Activated CD8-positive, alpha-beta T cell treated with anti-CD3 and anti-CD28 coated beads for 36 hours (primary cell): ENCODE measurements around the gene KRTAP10-5. TPM values are rescaled to one million over a fixed set of nuclear protein-coding genes. Genes with fewer than 3 reads are reported as not detected.

ENCODE experiments used
- ATAC-seq: fragments of 200-7000 bp; cut with Tn5 transposase; one replicate; pipeline ENCODE4 v1.10.0; 2021; ENCODE audit warnings: mild to moderate bottlenecking, moderate library complexity
- CTCF ChIA-PET: fragments of 350-600 bp; sonication (Branson Sonifier 250); formaldehyde crosslinking; loops from one replicate; lab custom pipeline; 2021; ENCODE audit warnings: antibody characterized with exemption; lab: Charles Lee
- POLR2A ChIA-PET: fragments of 350-600 bp; sonication (Branson Sonifier 250); formaldehyde crosslinking; loops from one replicate; lab custom pipeline; 2021; ENCODE audit warnings: antibody characterized with exemption; lab: Charles Lee
- DNase-seq: peaks from one replicate; pipeline ENCODE4 v3.0.0-alpha.2; 2020
- H3K27ac Mint-ChIP-seq: one replicate; pipeline ENCODE4 v1.8.0; 2021; ENCODE audit warnings: mild to moderate bottlenecking, mixed read lengths
- H3K27me3 Mint-ChIP-seq: one replicate; pipeline ENCODE4 v1.8.0; 2021; ENCODE audit warnings: mixed read lengths
- H3K36me3 Mint-ChIP-seq: one replicate; pipeline ENCODE4 v1.8.0; 2021; ENCODE audit warnings: low read depth, mixed read lengths
- H3K4me1 Mint-ChIP-seq: one replicate; pipeline ENCODE4 v1.8.0; 2021; ENCODE audit warnings: low read depth, mixed read lengths
- H3K4me3 Mint-ChIP-seq: one replicate; pipeline ENCODE4 v1.8.0; 2021; ENCODE audit warnings: mild to moderate bottlenecking, moderate library complexity, mixed read lengths
- H3K9me3 Mint-ChIP-seq: one replicate; pipeline ENCODE4 v1.8.0; 2021; ENCODE audit warnings: mixed read lengths
- CTCF ChIP-seq: fragments of 200-600 bp; IDR thresholded peaks from one replicate; pipeline ENCODE4 v1.8.0; 2022; ENCODE audit warnings: antibody characterized with exemption, mild to moderate bottlenecking
- intact Hi-C: fragments of 100-400 bp; cut with micrococcal nuclease; formaldehyde crosslinking; loops from one replicate; pipeline ENCODE4 v1.10.0; 2022
- total RNA-seq, 2 experiments: library from RNA; stranded (reverse); gene quantifications; one replicate each; pipeline ENCODE4 v1.2.3, GENCODE V29; 2021

Gene KRTAP10-5
- total RNA-seq, 2 experiments from 2014 or later = not detected

- DNase-seq (no peak), ATAC-seq (no peak)
- Mint-ChIP-seq H3K4me3 (no peak overlapping the region), H3K9me3 (no peaks in the 10 kb centered on the region), H3K27ac (no peak overlapping the region), H3K27me3 (no peaks in the 10 kb centered on the region), H3K4me1 (no peaks in the 10 kb centered on the region), H3K36me3 (no peaks in the 10 kb centered on the region)
- TF ChIP-seq CTCF = no peak
- ChIA-PET CTCF (no interaction called here), POLR2A (no interaction called here)
- intact Hi-C loops = no loop called here
Observed at GRCh38 chr21:44530221-44530902, 50.0 kb downstream of the KRTAP10-5 start.

GRCh38 chr21:44529503-44530125 lies 50.8 kb downstream of the KRTAP10-5 start:
- intact Hi-C loops = no loop called here
- Mint-ChIP-seq H3K36me3 (no peaks in the 10 kb centered on the region), H3K4me3 (no peak overlapping the region), H3K4me1 (no peaks in the 10 kb centered on the region), H3K27me3 (no peaks in the 10 kb centered on the region), H3K9me3 (no peaks in the 10 kb centered on the region), H3K27ac (no peak overlapping the region)
- no peak for ATAC-seq
- no peak for TF ChIP-seq CTCF
- no peak for DNase-seq
- ChIA-PET CTCF (no interaction called here), POLR2A (no interaction called here)

Other genes with a start within 250 kb of the KRTAP10-5 start
- 10 to 100 TPM; 17.2 TPM for gene CFAP410, start 241.2 kb downstream of the KRTAP10-5 start, total RNA-seq
- gene TRPM2, start 227.0 kb downstream of the KRTAP10-5 start, total RNA-seq = 1 to 10 TPM; 2.6 to 3.7 TPM
- gene LRRC3, start 125.1 kb downstream of the KRTAP10-5 start, total RNA-seq = 1 to 10 TPM; 1.8 to 1.9 TPM
- gene KRTAP10-1, start 40.4 kb downstream of the KRTAP10-5 start, total RNA-seq = not detected
- gene KRTAP10-2, start 29.1 kb downstream of the KRTAP10-5 start, total RNA-seq = not detected
- not detected for gene KRTAP10-3, start 21.8 kb downstream of the KRTAP10-5 start, total RNA-seq
- not detected for gene KRTAP10-4, start 6.9 kb downstream of the KRTAP10-5 start, total RNA-seq
- not detected for gene KRTAP10-6, start 11.9 kb upstream of the KRTAP10-5 start, total RNA-seq
- gene KRTAP10-7, start 20.0 kb upstream of the KRTAP10-5 start, total RNA-seq = not detected
- gene KRTAP10-8, start 31.5 kb upstream of the KRTAP10-5 start, total RNA-seq = not detected
- gene KRTAP10-9, start 46.5 kb upstream of the KRTAP10-5 start, total RNA-seq = not detected
- not detected for gene KRTAP10-10, start 56.8 kb upstream of the KRTAP10-5 start, total RNA-seq
- gene KRTAP10-11, start 65.8 kb upstream of the KRTAP10-5 start, total RNA-seq = not detected
- gene KRTAP12-4, start 74.1 kb upstream of the KRTAP10-5 start, total RNA-seq = not detected
- not detected for gene KRTAP12-3, start 77.3 kb upstream of the KRTAP10-5 start, total RNA-seq
- gene KRTAP12-2, start 86.3 kb upstream of the KRTAP10-5 start, total RNA-seq = not detected
- not detected for gene KRTAP12-1, start 101.6 kb upstream of the KRTAP10-5 start, total RNA-seq
- not detected for gene KRTAP10-12, start 116.6 kb upstream of the KRTAP10-5 start, total RNA-seq
- not detected for gene TSPEAR, start 131.0 kb upstream of the KRTAP10-5 start, total RNA-seq
- gene UBE2G2, start 221.2 kb upstream of the KRTAP10-5 start, total RNA-seq = 100 to 1,000 TPM; 113 to 115 TPM
- 10 to 100 TPM; 69.8 to 72.9 TPM for gene SUMO3, start 237.5 kb upstream of the KRTAP10-5 start, total RNA-seq